ENCODE measurements around the gene LMTK2.

LMTK2 gene

GRCh38 chr7:98205162-98205845, 98.6 kb downstream of the LMTK2 start:
- no peak for TF ChIP-seq FOXP2 (optimal IDR thresholded peaks at IDR 0.05; ENCODE audit: borderline replicate concordance, extremely low read depth, extremely low read length, insufficient read depth)
- TF ChIP-seq, protein P1, sequence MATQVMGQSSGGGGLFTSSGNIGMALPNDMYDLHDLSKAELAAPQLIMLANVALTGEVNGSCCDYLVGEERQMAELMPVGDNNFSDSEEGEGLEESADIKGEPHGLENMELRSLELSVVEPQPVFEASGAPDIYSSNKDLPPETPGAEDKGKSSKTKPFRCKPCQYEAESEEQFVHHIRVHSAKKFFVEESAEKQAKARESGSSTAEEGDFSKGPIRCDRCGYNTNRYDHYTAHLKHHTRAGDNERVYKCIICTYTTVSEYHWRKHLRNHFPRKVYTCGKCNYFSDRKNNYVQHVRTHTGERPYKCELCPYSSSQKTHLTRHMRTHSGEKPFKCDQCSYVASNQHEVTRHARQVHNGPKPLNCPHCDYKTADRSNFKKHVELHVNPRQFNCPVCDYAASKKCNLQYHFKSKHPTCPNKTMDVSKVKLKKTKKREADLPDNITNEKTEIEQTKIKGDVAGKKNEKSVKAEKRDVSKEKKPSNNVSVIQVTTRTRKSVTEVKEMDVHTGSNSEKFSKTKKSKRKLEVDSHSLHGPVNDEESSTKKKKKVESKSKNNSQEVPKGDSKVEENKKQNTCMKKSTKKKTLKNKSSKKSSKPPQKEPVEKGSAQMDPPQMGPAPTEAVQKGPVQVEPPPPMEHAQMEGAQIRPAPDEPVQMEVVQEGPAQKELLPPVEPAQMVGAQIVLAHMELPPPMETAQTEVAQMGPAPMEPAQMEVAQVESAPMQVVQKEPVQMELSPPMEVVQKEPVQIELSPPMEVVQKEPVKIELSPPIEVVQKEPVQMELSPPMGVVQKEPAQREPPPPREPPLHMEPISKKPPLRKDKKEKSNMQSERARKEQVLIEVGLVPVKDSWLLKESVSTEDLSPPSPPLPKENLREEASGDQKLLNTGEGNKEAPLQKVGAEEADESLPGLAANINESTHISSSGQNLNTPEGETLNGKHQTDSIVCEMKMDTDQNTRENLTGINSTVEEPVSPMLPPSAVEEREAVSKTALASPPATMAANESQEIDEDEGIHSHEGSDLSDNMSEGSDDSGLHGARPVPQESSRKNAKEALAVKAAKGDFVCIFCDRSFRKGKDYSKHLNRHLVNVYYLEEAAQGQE (IDR thresholded peaks at IDR 0.05; ENCODE audit: insufficient read depth in 1 of 2, low read depth in 2 of 2, low read length in 2 of 2), result no peak
- TF ChIP-seq POLR2AphosphoS5 (IDR thresholded peaks at IDR 0.05; ENCODE audit: low read depth, low read length), result no peak
- TF ChIP-seq SIN3A (IDR thresholded peaks at IDR 0.05; ENCODE audit: borderline replicate concordance, insufficient read depth, low read length), result no peak
- no peak for TF ChIP-seq TAF1 (IDR thresholded peaks at IDR 0.05; ENCODE audit: borderline replicate concordance, insufficient read depth, low read length)

GRCh38 chr7:98206451-98207330, 100.0 kb downstream of the LMTK2 start:
- TF ChIP-seq POLR2AphosphoS5 (IDR thresholded peaks at IDR 0.05; ENCODE audit: low read depth, low read length) (no peak), SIN3A (IDR thresholded peaks at IDR 0.05; ENCODE audit: borderline replicate concordance, insufficient read depth, low read length) (no peak), FOXP2 (optimal IDR thresholded peaks at IDR 0.05; ENCODE audit: borderline replicate concordance, extremely low read depth, extremely low read length, insufficient read depth) (no peak), TAF1 (IDR thresholded peaks at IDR 0.05; ENCODE audit: borderline replicate concordance, insufficient read depth, low read length) (no peak)
- TF ChIP-seq, protein P1 (IDR thresholded peaks at IDR 0.05; ENCODE audit: insufficient read depth in 1 of 2, low read depth in 2 of 2, low read length in 2 of 2), result no peak

- TF ChIP-seq, protein P1 (IDR thresholded peaks at IDR 0.05; ENCODE audit: insufficient read depth in 1 of 2, low read depth in 2 of 2, low read length in 2 of 2), result no peak
- no peak for TF ChIP-seq POLR2AphosphoS5 (IDR thresholded peaks at IDR 0.05; ENCODE audit: low read depth, low read length)
- TF ChIP-seq SIN3A (IDR thresholded peaks at IDR 0.05; ENCODE audit: borderline replicate concordance, insufficient read depth, low read length), result no peak
- no peak for TF ChIP-seq TAF1 (IDR thresholded peaks at IDR 0.05; ENCODE audit: borderline replicate concordance, insufficient read depth, low read length)
- no peak for TF ChIP-seq FOXP2 (optimal IDR thresholded peaks at IDR 0.05; ENCODE audit: borderline replicate concordance, extremely low read depth, extremely low read length, insufficient read depth)
Observed at GRCh38 chr7:98209166-98209920, 102.7 kb downstream of the LMTK2 start.

GRCh38 chr7:98210513-98211220, 104.0 kb downstream of the LMTK2 start:
- TF ChIP-seq, protein P1 (IDR thresholded peaks at IDR 0.05; ENCODE audit: insufficient read depth in 1 of 2, low read depth in 2 of 2, low read length in 2 of 2), result no peak
- TF ChIP-seq POLR2AphosphoS5 (IDR thresholded peaks at IDR 0.05; ENCODE audit: low read depth, low read length) (no peak), TAF1 (IDR thresholded peaks at IDR 0.05; ENCODE audit: borderline replicate concordance, insufficient read depth, low read length) (no peak), SIN3A (IDR thresholded peaks at IDR 0.05; ENCODE audit: borderline replicate concordance, insufficient read depth, low read length) (no peak), FOXP2 (optimal IDR thresholded peaks at IDR 0.05; ENCODE audit: borderline replicate concordance, extremely low read depth, extremely low read length, insufficient read depth) (no peak)
